Endothelial cell of umbilical vein (primary cell): ENCODE measurements around the gene ABLIM2. TPM values are rescaled to one million over a fixed set of nuclear protein-coding genes. Genes with fewer than 3 reads are reported as not detected.

ENCODE experiments used
- BruUV-seq: library from RNA; stranded (reverse); fragments of 400-500 nt; replicated peaks from 2 replicates; lab custom pipeline; 2021; lab: Mats Ljungman, UMichigan
- CTCF ChIA-PET: fragments of 300-600, 350-600 bp; sonication (Branson Sonifier 250); formaldehyde crosslinking; loops from one replicate; lab custom pipeline; 2021; ENCODE audit warnings: antibody characterized with exemption, inconsistent platforms; lab: Charles Lee
- POLR2A ChIA-PET: fragments of 300-600, 350-600 bp; sonication (Branson Sonifier 250); formaldehyde crosslinking; loops from one replicate; lab custom pipeline; 2021; ENCODE audit warnings: antibody characterized with exemption, inconsistent platforms; lab: Charles Lee
- DNase-seq: peaks from one replicate; pipeline ENCODE4 v3.0.0-alpha.2; 2011; ENCODE audit warnings: low read depth, low spot score
- FAIRE-seq: peaks from 2 replicates; lab custom pipeline; 2011; peaks lifted over from hg19 to GRCh38; lab: Jason Lieb, UNC
- H2AFZ ChIP-seq: 2 replicates; pipeline ENCODE4 v1.6.0; 2012; ENCODE audit warnings: low read depth, low read length, control low read depth, inconsistent platforms
- H3K27ac ChIP-seq: 2 replicates; pipeline ENCODE4 v1.5.1; 2011; ENCODE audit warnings: low read depth, mild to moderate bottlenecking, control low read depth, low read length, moderate library complexity; ENCODE audit not compliant: insufficient read depth
- H3K27me3 ChIP-seq, 2 experiments: 2 replicates each; pipeline versions ENCODE4 v1.6.0 to v1.6.1; 2011; ENCODE audit warnings: low read length in 2 of 2, mixed read lengths in 1 of 2; ENCODE audit not compliant: control insufficient read depth in 2 of 2, insufficient read depth in 2 of 2
- H3K36me3 ChIP-seq, 2 experiments: 2 replicates in 1 of 2; 3 replicates in 1 of 2; pipeline ENCODE4 v1.5.1; 2011; ENCODE audit warnings: low read length in 2 of 2, mild to moderate bottlenecking in 1 of 2, moderate library complexity in 1 of 2; ENCODE audit not compliant: control insufficient read depth in 2 of 2, insufficient read depth in 2 of 2; ENCODE audit errors: extremely low read depth in 1 of 2
- H3K4me1 ChIP-seq: 3 replicates; pipeline ENCODE4 v1.5.1; 2011; ENCODE audit warnings: mild to moderate bottlenecking, low read length; ENCODE audit not compliant: control insufficient read depth, insufficient read depth; ENCODE audit errors: extremely low read depth
- H3K4me2 ChIP-seq: 2 replicates; pipeline ENCODE4 v1.6.1; 2011; ENCODE audit warnings: low read length, control low read depth, mixed read lengths; ENCODE audit not compliant: insufficient read depth
- H3K4me3 ChIP-seq, 3 experiments: fragments of 200-600 bp in 1 of 3; sonication (generic), shearing (Covaris generic) in 1 of 3; replicated peaks in 1 of 3; 2 replicates each; pipeline ENCODE4 v1.5.1; 2011 to 2016; ENCODE audit warnings: control low read depth in 3 of 3, low read length in 3 of 3, mild to moderate bottlenecking in 2 of 3, inconsistent platforms in 1 of 3, low read depth in 1 of 3, moderate library complexity in 1 of 3; ENCODE audit not compliant: insufficient read depth in 1 of 3
- H3K79me2 ChIP-seq: 2 replicates; pipeline ENCODE4 v1.6.0; 2012; ENCODE audit warnings: low read length, inconsistent platforms; ENCODE audit not compliant: control insufficient read depth, insufficient read depth
- H3K9ac ChIP-seq: replicated peaks from 2 replicates; pipeline ENCODE3; 2011; ENCODE audit warnings: low read length, control low read depth; ENCODE audit not compliant: insufficient read depth; ENCODE audit errors: extremely low read depth
- H3K9me1 ChIP-seq: replicated peaks from 3 replicates; pipeline ENCODE4 v1.6.0; 2011; ENCODE audit warnings: mild to moderate bottlenecking, low read length; ENCODE audit not compliant: control insufficient read depth, insufficient read depth; ENCODE audit errors: extremely low read depth
- H3K9me3 ChIP-seq: replicated peaks from 2 replicates; pipeline ENCODE4 v1.5.1; 2012; ENCODE audit warnings: low read length, inconsistent platforms; ENCODE audit not compliant: control insufficient read depth, insufficient read depth
- H4K20me1 ChIP-seq: replicated peaks from 2 replicates; pipeline ENCODE3; 2011; ENCODE audit warnings: mild to moderate bottlenecking, low read length; ENCODE audit not compliant: control insufficient read depth, insufficient read depth; ENCODE audit errors: extremely low read depth
- EZH2 ChIP-seq: IDR thresholded peaks from 2 replicates; pipeline ENCODE4 v1.6.1; 2012; ENCODE audit warnings: borderline replicate concordance, low read depth, mild to moderate bottlenecking, moderate library complexity, low read length, inconsistent platforms; ENCODE audit not compliant: severe bottlenecking
- FOS ChIP-seq: IDR thresholded peaks from 2 replicates; pipeline ENCODE4 v1.6.1; 2011; ENCODE audit warnings: mild to moderate bottlenecking, low read length, moderate library complexity, borderline replicate concordance; ENCODE audit not compliant: insufficient read depth
- GATA2 ChIP-seq: IDR thresholded peaks from 2 replicates; pipeline ENCODE4 v1.7.0; 2011; ENCODE audit warnings: low read depth, mild to moderate bottlenecking, moderate library complexity, mixed read lengths, low read length; ENCODE audit not compliant: insufficient read length, insufficient read depth
- JUN ChIP-seq: IDR thresholded peaks from 2 replicates; pipeline ENCODE4 v1.6.1; 2011; ENCODE audit warnings: borderline replicate concordance, low read depth; ENCODE audit not compliant: insufficient read length, insufficient read depth
- MYC ChIP-seq: IDR thresholded peaks from one replicate; pipeline ENCODE4 v1.6.1; 2011; ENCODE audit warnings: mild to moderate bottlenecking, low read depth, low read length
- POLR2A ChIP-seq: IDR thresholded peaks from 2 replicates; pipeline ENCODE4 v1.6.1; 2012; ENCODE audit warnings: low read depth, mild to moderate bottlenecking, control low read depth, low read length
- POLR2AphosphoS5 ChIP-seq: IDR thresholded peaks from 2 replicates; pipeline ENCODE4 v1.6.1; 2012; ENCODE audit warnings: low read depth, mild to moderate bottlenecking, control low read depth, low read length, moderate library complexity; ENCODE audit not compliant: insufficient read depth
- dilution Hi-C: fragments of 300-500 bp; cut with MboI; formaldehyde crosslinking; loops from one replicate; pipeline ENCODE4 v1.15.0; 2019; ENCODE audit warnings: low sequenced_read_pairs; ENCODE audit not compliant: extremely low pct_ligation_motif_present
- intact Hi-C: fragments of 100-400 bp; cut with micrococcal nuclease; formaldehyde crosslinking; loops from one replicate; pipeline ENCODE4 v1.10.0; 2022
- polyA plus RNA-seq, 4 experiments: library from polyadenylated mRNA; depleted of rRNA in 3 of 4; stranded (reverse) in 3 of 4; unstranded in 1 of 4; fragments of >200 nt; gene quantifications; 2 replicates each; pipeline versions ENCODE4 v1.2.1 to v1.2.3, GENCODE V29; 2011 to 2012; ENCODE audit warnings: missing spikeins in 1 of 4
- total RNA-seq: library from RNA; stranded (reverse); gene quantifications from 2 replicates; pipeline ENCODE4 v1.2.3, GENCODE V29; 2021
- TF ChIP-seq, protein P1 (sequence below), 2 donors: IDR thresholded peaks; 1 replicate in 1 of 2; 2 replicates in 1 of 2; pipeline ENCODE4 v1.5.1; 2011; ENCODE audit warnings: low read length in 2 of 2, mild to moderate bottlenecking in 2 of 2, moderate library complexity in 2 of 2, control low read depth in 1 of 2, inconsistent platforms in 1 of 2, low read depth in 1 of 2; ENCODE audit not compliant: insufficient read depth in 1 of 2; ENCODE audit errors: extremely low read depth in 1 of 2
- TF ChIP-seq, protein P2 (sequence below): IDR thresholded peaks from 2 replicates; pipeline ENCODE4 v1.6.1; 2011; ENCODE audit not compliant: insufficient read depth, insufficient read length

The ABLIM2 gene
- total and polyA plus RNA-seq, 2 donors (not counting 3 experiments of a cell fraction or from before 2014, with no cell fraction given), result 0.28 to 0.66 TPM

DNA sequence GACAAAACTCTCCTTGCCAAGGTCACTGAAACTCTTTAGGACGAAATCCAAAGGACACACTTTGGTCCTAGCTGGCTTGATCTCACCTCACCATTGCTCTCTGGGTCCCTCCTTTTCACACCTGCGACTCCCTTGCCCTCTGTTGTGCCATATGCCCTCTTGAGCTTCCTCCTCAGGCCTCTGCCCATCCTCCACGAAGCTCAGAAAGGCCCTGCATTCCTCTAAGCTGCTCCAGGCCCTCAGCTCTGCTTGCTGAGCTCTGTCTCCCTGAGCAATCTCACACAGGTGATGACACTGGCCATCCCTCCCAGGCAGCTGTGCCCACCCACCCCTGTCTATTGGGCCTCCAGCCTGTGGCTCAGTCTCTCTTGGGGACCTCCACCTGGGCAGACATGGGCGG, 208.9 kb downstream of the ABLIM2 start:
- CTCF ChIA-PET, result interaction anchor here (1.3 to 2.0 kb wide), 2 partner anchors 9 to 10 kb away, joined by 4 to 6 read pairs; partner anchors contain the start of gene AFAP1
- Histone ChIP-seq H3K36me3 (no peaks in the 10 kb centered on the region), H2AFZ (no peak overlapping the region), H3K27me3 (no peaks in the 10 kb centered on the region), H3K9me3 (no peaks in the 10 kb centered on the region), H3K9ac (no peak overlapping the region), H3K9me1 (no peaks in the 10 kb centered on the region), H3K4me2 (no peak overlapping the region), H3K27ac (no peak overlapping the region), H3K4me1 (no peaks in the 10 kb centered on the region), H3K4me3 (no peak overlapping the region), H4K20me1 (no peaks in the 10 kb centered on the region), H3K79me2 (no peaks in the 10 kb centered on the region)
- POLR2A ChIA-PET, result no interaction called here
- TF ChIP-seq JUN (no peak), POLR2A (no peak), FOS (no peak), MYC (no peak), POLR2AphosphoS5 (no peak), GATA2 (no peak), EZH2 (no peak)
- TF ChIP-seq, protein P1, sequence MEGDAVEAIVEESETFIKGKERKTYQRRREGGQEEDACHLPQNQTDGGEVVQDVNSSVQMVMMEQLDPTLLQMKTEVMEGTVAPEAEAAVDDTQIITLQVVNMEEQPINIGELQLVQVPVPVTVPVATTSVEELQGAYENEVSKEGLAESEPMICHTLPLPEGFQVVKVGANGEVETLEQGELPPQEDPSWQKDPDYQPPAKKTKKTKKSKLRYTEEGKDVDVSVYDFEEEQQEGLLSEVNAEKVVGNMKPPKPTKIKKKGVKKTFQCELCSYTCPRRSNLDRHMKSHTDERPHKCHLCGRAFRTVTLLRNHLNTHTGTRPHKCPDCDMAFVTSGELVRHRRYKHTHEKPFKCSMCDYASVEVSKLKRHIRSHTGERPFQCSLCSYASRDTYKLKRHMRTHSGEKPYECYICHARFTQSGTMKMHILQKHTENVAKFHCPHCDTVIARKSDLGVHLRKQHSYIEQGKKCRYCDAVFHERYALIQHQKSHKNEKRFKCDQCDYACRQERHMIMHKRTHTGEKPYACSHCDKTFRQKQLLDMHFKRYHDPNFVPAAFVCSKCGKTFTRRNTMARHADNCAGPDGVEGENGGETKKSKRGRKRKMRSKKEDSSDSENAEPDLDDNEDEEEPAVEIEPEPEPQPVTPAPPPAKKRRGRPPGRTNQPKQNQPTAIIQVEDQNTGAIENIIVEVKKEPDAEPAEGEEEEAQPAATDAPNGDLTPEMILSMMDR (IDR thresholded peaks at IDR 0.05; ENCODE audit: extremely low read depth in 1 of 2, insufficient read depth in 1 of 2, low read depth in 1 of 2, low read length in 2 of 2), result no peak
- TF ChIP-seq, protein P2, sequence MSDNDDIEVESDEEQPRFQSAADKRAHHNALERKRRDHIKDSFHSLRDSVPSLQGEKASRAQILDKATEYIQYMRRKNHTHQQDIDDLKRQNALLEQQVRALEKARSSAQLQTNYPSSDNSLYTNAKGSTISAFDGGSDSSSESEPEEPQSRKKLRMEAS, result no peak
- intact Hi-C loops (no loop called here), dilution Hi-C loops (no loop called here)
- FAIRE-seq (no peak), DNase-seq (no peak)
- BruUV-seq, result no TSS peak
